HepG2 (cell line): ENCODE measurements around the gene FOSB. TPM values are rescaled to one million over a fixed set of nuclear protein-coding genes. Genes with fewer than 3 reads are reported as not detected.

Experiments
- ATAC-seq: fragments of 200-7000 bp; cut with Tn5 transposase; 3 replicates; pipeline ENCODE4 v1.9.1; 2020; ENCODE audit warnings: mild to moderate bottlenecking, moderate library complexity
- BruUV-seq: library from RNA; stranded (reverse); fragments of 400-500 nt; replicated peaks from 2 replicates; lab custom pipeline; 2021; lab: Mats Ljungman, UMichigan
- CTCF ChIA-PET: fragments of 300-600 bp; formaldehyde crosslinking; extraction: SDS; loops from one replicate; lab custom pipeline; 2021; ENCODE audit warnings: low total read pairs, inconsistent platforms, low intra/inter-chr PET ratio; lab: Yijun Ruan, JAX
- POLR2A ChIA-PET: fragments of 350-600 bp; sonication (Branson Sonifier 250); formaldehyde crosslinking; loops from one replicate; lab custom pipeline; 2020; ENCODE audit warnings: antibody characterized with exemption, inconsistent platforms; lab: Yijun Ruan, JAX
- DNase-seq: peaks from one replicate; pipeline ENCODE4 v3.0.0-alpha.2; 2015; ENCODE audit warnings: low spot score
- FAIRE-seq: peaks from 3 replicates; lab custom pipeline; 2011; peaks lifted over from hg19 to GRCh38; lab: Jason Lieb, UNC
- H2AFZ ChIP-seq: one replicate; pipeline ENCODE4 v1.6.1; 2011; ENCODE audit warnings: low read length, inconsistent platforms
- H3K27ac ChIP-seq: fragments of 300-600 bp; 3 replicates; pipeline ENCODE4 v1.8.0; 2011; ENCODE audit warnings: mixed run types, mild to moderate bottlenecking, mixed read lengths, low read length, inconsistent platforms; ENCODE audit not compliant: insufficient read depth; ENCODE audit errors: extremely low read length
- H3K27me3 ChIP-seq, 2 experiments: fragments of 200-600 bp in 1 of 2; 2 replicates in 1 of 2; 3 replicates in 1 of 2; pipeline versions ENCODE4 v1.6.0 to v1.8.0; 2011; ENCODE audit warnings: low read length in 2 of 2, mild to moderate bottlenecking in 2 of 2, moderate library complexity in 2 of 2, inconsistent platforms in 1 of 2; ENCODE audit not compliant: insufficient read depth in 2 of 2, control insufficient read depth in 1 of 2
- H3K36me3 ChIP-seq, 2 experiments: fragments of 200-600 bp in 1 of 2; replicated peaks in 1 of 2; 2 replicates in 1 of 2; 3 replicates in 1 of 2; pipeline versions ENCODE4 v1.5.1 to v1.8.0; 2011; ENCODE audit warnings: low read length in 2 of 2, inconsistent platforms in 1 of 2; ENCODE audit not compliant: insufficient read depth in 2 of 2, control insufficient read depth in 1 of 2
- H3K4me1 ChIP-seq: 2 replicates; pipeline ENCODE4 v1.5.1; 2012; ENCODE audit warnings: low read length, inconsistent platforms; ENCODE audit not compliant: insufficient read depth
- H3K4me2 ChIP-seq: 2 replicates; pipeline ENCODE4 v1.6.0; 2011; ENCODE audit warnings: low read depth, low read length, inconsistent platforms
- H3K4me3 ChIP-seq, 3 experiments: fragments of 200-600 bp in 1 of 3; sonication (generic), shearing (Covaris generic) in 1 of 3; replicated peaks in 1 of 3; 2 replicates each; pipeline ENCODE4 v1.5.1; 2011 to 2016; ENCODE audit warnings: low read length in 3 of 3, inconsistent platforms in 2 of 3, low read depth in 2 of 3, mild to moderate bottlenecking in 2 of 3, control low read depth in 1 of 3, mixed read lengths in 1 of 3; ENCODE audit not compliant: insufficient read depth in 1 of 3
- H3K79me2 ChIP-seq: one replicate; pipeline ENCODE4 v1.6.1; 2011; ENCODE audit warnings: low read length, inconsistent platforms; ENCODE audit not compliant: insufficient read depth
- H3K9ac ChIP-seq: 2 replicates; pipeline ENCODE4 v1.6.0; 2011; ENCODE audit warnings: mild to moderate bottlenecking, low read depth, low read length, inconsistent platforms; ENCODE audit not compliant: insufficient read depth
- H3K9me3 ChIP-seq: 2 replicates; pipeline ENCODE4 v1.5.1; 2012; ENCODE audit warnings: mild to moderate bottlenecking, low read length
- H4K20me1 ChIP-seq: 2 replicates; pipeline ENCODE4 v1.6.0; 2011; ENCODE audit warnings: inconsistent platforms, mild to moderate bottlenecking, low read length, moderate library complexity; ENCODE audit not compliant: insufficient read depth
- BCL6 ChIP-seq: IDR thresholded peaks from 2 replicates; pipeline ENCODE4 v1.6.1; 2016; ENCODE audit warnings: missing genetic modification reagents, missing compliant biosample characterization
- MAF1 ChIP-seq: sonication (generic); formaldehyde crosslinking; IDR thresholded peaks from 2 replicates; pipeline ENCODE4 v1.5.0; 2020; ENCODE audit warnings: missing genetic modification reagents, borderline replicate concordance
- NR3C1 ChIP-seq: sonication (generic); formaldehyde crosslinking; IDR thresholded peaks from 2 replicates; pipeline ENCODE4 v1.4.0; 2020; ENCODE audit warnings: missing genetic modification reagents
- PAWR ChIP-seq: sonication (generic); formaldehyde crosslinking; IDR thresholded peaks from 2 replicates; pipeline ENCODE4 v1.4.0; 2020; ENCODE audit warnings: missing genetic modification reagents, mild to moderate bottlenecking, borderline replicate concordance
- PLSCR1 ChIP-seq: sonication (generic); formaldehyde crosslinking; IDR thresholded peaks from 2 replicates; pipeline ENCODE4 v1.5.0; 2020; ENCODE audit warnings: missing genetic modification reagents, mild to moderate bottlenecking, borderline replicate concordance
- PTBP1 ChIP-seq: fragments of 200-400 bp; formaldehyde crosslinking; IDR thresholded peaks from 2 replicates; pipeline ENCODE4 v1.6.1; 2018; ENCODE audit warnings: low read length, low read depth; ENCODE audit not compliant: poor library complexity, severe bottlenecking
- TMF1 ChIP-seq: sonication (generic); formaldehyde crosslinking; IDR thresholded peaks from 2 replicates; pipeline ENCODE4 v1.8.1; 2022; ENCODE audit warnings: low read depth, missing genetic modification reagents
- ZBTB42 ChIP-seq: sonication (generic); formaldehyde crosslinking; IDR thresholded peaks from 2 replicates; pipeline ENCODE4 v1.5.0; 2020; ENCODE audit warnings: mild to moderate bottlenecking, missing genetic modification reagents
- ZFY ChIP-seq: sonication (generic); formaldehyde crosslinking; IDR thresholded peaks from 2 replicates; pipeline ENCODE4 v1.4.0; 2020; ENCODE audit warnings: missing genetic modification reagents
- ZMYM3 ChIP-seq: sonication (generic); formaldehyde crosslinking; IDR thresholded peaks from 2 replicates; pipeline ENCODE4 v1.5.1; 2020; ENCODE audit warnings: mild to moderate bottlenecking, missing genetic modification reagents
- ZNF101 ChIP-seq: sonication (generic); formaldehyde crosslinking; IDR thresholded peaks from 2 replicates; pipeline ENCODE4 v1.4.0; 2020; ENCODE audit warnings: mild to moderate bottlenecking, low read depth, missing genetic modification reagents, borderline replicate concordance
- ZNF121 ChIP-seq: sonication (generic); formaldehyde crosslinking; IDR thresholded peaks from 2 replicates; pipeline ENCODE4 v1.5.0; 2020; ENCODE audit warnings: mild to moderate bottlenecking, missing genetic modification reagents
- ZNF737 ChIP-seq: sonication (generic); formaldehyde crosslinking; IDR thresholded peaks from 2 replicates; pipeline ENCODE4 v1.5.0; 2020; ENCODE audit warnings: missing genetic modification reagents, mild to moderate bottlenecking, borderline replicate concordance
- ZNF768 ChIP-seq: sonication (generic); formaldehyde crosslinking; IDR thresholded peaks from 2 replicates; pipeline ENCODE4 v1.4.0; 2020; ENCODE audit warnings: missing genetic modification reagents
- ZNF800 ChIP-seq: sonication (generic); formaldehyde crosslinking; IDR thresholded peaks from 2 replicates; pipeline ENCODE4 v1.4.0; 2020; ENCODE audit warnings: missing genetic modification reagents
- WGBS: methylation state at CpG from one replicate; pipeline ENCODE4 v1.1.6; 2017; ENCODE audit warnings: low lambda C conversion rate; 5-methylcytosine and 5-hydroxymethylcytosine counted together
- in situ Hi-C: cut with HindIII; loops from 2 replicates; pipeline ENCODE4 v1.10.0; 2017; ENCODE audit warnings: low pct_unique_long_range_greater_than_20kb; ENCODE audit not compliant: extremely low pct_ligation_motif_present
- intact Hi-C: fragments of 100-400 bp; cut with micrococcal nuclease; formaldehyde crosslinking; loops from one replicate; pipeline ENCODE4 v1.10.0; 2022; ENCODE audit not compliant: unreplicated experiment
- polyA plus RNA-seq, 8 experiments: library from polyadenylated mRNA; depleted of rRNA in 3 of 8; stranded (reverse) in 7 of 8; unstranded in 1 of 8; fragments of >200 nt; fragmentation: Illumina TruSeq in 4 of 8; extraction: Trizol in 4 of 8; gene quantifications; 2 replicates each; pipeline versions ENCODE4 v1.2.1 to v1.2.3, GENCODE V29; 2011 to 2016; ENCODE audit warnings: low read depth in 4 of 8, missing spikeins in 1 of 8, mixed read lengths in 1 of 8; ENCODE audit not compliant: insufficient read depth in 1 of 8
- total RNA-seq, 5 experiments: library from RNA; depleted of rRNA; stranded (reverse); fragments of >200 nt; fragmentation: Illumina TruSeq; extraction: Trizol; gene quantifications; 2 replicates each; pipeline ENCODE4 v1.2.3, GENCODE V29; 2016; ENCODE audit warnings: low read depth in 1 of 5

The FOSB gene
- total and polyA plus RNA-seq, 2 of the 13 experiments (the other 11 are each of a cell fraction or from before 2014, with no cell fraction given): 2.8 to 6.0 TPM

GRCh38 chr19:45512881-45513483 lies 45.2 kb downstream of the FOSB start:
- peaks cover 58% of the 10 kb centered on the region for H3K79me2 ChIP-seq
- H3K9me3 ChIP-seq: no peaks in the 10 kb centered on the region
- no peak overlapping the region for H3K27ac ChIP-seq
- TF ChIP-seq ZNF768 (CRISPR knock-in tag) (peak; percentile 90), BCL6 (CRISPR knock-in tag) (no peak), ZNF121 (CRISPR knock-in tag) (peak; percentile 88), ZMYM3 (CRISPR knock-in tag) (0 out of 2 replicates have a peak, but pooled peaks have one; percentile 27)
- H4K20me1 ChIP-seq: peaks cover 10% of the 10 kb centered on the region
- no peak overlapping the region for H3K4me3 ChIP-seq
- no peak overlapping the region for H3K9ac ChIP-seq
- ATAC-seq (no peak), FAIRE-seq (no peak), DNase-seq (no peak)
- H3K4me1 ChIP-seq: peaks cover 82% of the 10 kb centered on the region
- POLR2A ChIA-PET: no interaction called here
- H3K36me3 ChIP-seq: peaks cover 5 to 13% of the 10 kb centered on the region in 2 experiments; a peak in 3 of 5 replicates
- no TSS peak for BruUV-seq
- intact Hi-C loops (no loop called here), in situ Hi-C loops (no loop called here)
- no peak overlapping the region for H2AFZ ChIP-seq
- 92% methylated on average over 6 of the region's 6 CpGs for WGBS
- no peaks in the 10 kb centered on the region; a peak in 1 of 5 replicates for H3K27me3 ChIP-seq
- CTCF ChIA-PET: no interaction called here
- H3K4me2 ChIP-seq: no peak overlapping the region

GRCh38 chr19:45514376-45515051 lies 46.7 kb downstream of the FOSB start:
- ChIA-PET CTCF (no interaction called here), POLR2A (no interaction called here)
- ATAC-seq (peak; percentile 95), FAIRE-seq (peak; percentile 85), DNase-seq (peak; percentile 95)
- intact Hi-C loops (loop anchor here (2.0 kb wide), 1 partner anchor 22 kb away; no protein-coding TSS in a partner anchor), in situ Hi-C loops (no loop called here)
- peaks cover 89% of the 10 kb centered on the region for H3K4me1 ChIP-seq
- H3K36me3 ChIP-seq: peaks cover 11 to 19% of the 10 kb centered on the region in 2 experiments; a peak in 4 of 5 replicates
- 0% methylated on average over 3 of the region's 13 CpGs for WGBS
- H3K9ac ChIP-seq: peak overlapping the region; percentile 57
- H3K4me3 ChIP-seq: peak overlapping the region in 1 of 3 experiments; percentile 48; a peak in 2 of 6 replicates
- BruUV-seq: no TSS peak
- H3K79me2 ChIP-seq: peaks cover 48% of the 10 kb centered on the region
- no peaks in the 10 kb centered on the region; a peak in 1 of 5 replicates for H3K27me3 ChIP-seq
- H4K20me1 ChIP-seq: peaks cover 10% of the 10 kb centered on the region
- no peak overlapping the region for H2AFZ ChIP-seq
- peak overlapping the region; percentile 61 for H3K4me2 ChIP-seq
- no peaks in the 10 kb centered on the region for H3K9me3 ChIP-seq
- H3K27ac ChIP-seq: peak overlapping the region; percentile 76
- TF ChIP-seq MAF1 (CRISPR knock-in tag) (no peak), ZNF737 (CRISPR knock-in tag) (no peak), ZFY (CRISPR knock-in tag) (peak; percentile 66; the same call in 1 of the 2 replicates), NR3C1 (no peak), TMF1 (CRISPR knock-in tag) (no peak), PTBP1 (no peak), ZNF800 (0 out of 2 replicates have a peak, but pooled peaks have one; percentile 64), ZBTB42 (CRISPR knock-in tag) (no peak), ZNF101 (CRISPR knock-in tag) (no peak), PAWR (no peak), PLSCR1 (CRISPR knock-in tag) (no peak)
